ENCODE measurements around the gene TES.
"Not testable (repeated sequence)": the region's sequence is repeated elsewhere in the genome, so short reads cannot be mapped to it uniquely, and the experiment has no call there.

TES gene

GRCh38 chr7:116292381-116292780, 82.0 kb downstream of the TES start:
- no peak for DNase-seq

- no peak for DNase-seq
These were observed 82.8 kb downstream of the TES start for GRCh38 chr7:116293139-116293538.

- no peak for DNase-seq
These were observed 83.3 kb downstream of the TES start for GRCh38 chr7:116293633-116294032.

GRCh38 chr7:116295903-116296302, 85.6 kb downstream of the TES start:
- not testable (repeated sequence) for DNase-seq

- no peak for DNase-seq
These were observed 87.7 kb downstream of the TES start for GRCh38 chr7:116298055-116298454.

GRCh38 chr7:116298576-116298975, 88.2 kb downstream of the TES start:
- DNase-seq, result no peak

- DNase-seq, result no peak
These were observed 95.4 kb downstream of the TES start for GRCh38 chr7:116305485-116306408.

- no peak for DNase-seq
These were observed 96.2 kb downstream of the TES start for GRCh38 chr7:116306409-116307048.

- no peak for DNase-seq
These were observed 96.9 kb downstream of the TES start for GRCh38 chr7:116307253-116307652.
